GM21529 (cell line): ENCODE results near the gene PDIA2.

ENCODE experiments used
- ATAC-seq: cut with Tn5 transposase; IDR thresholded peaks from one replicate; pipeline ENCODE4 v1.9.1; 2021; ENCODE audit not compliant: unreplicated experiment

PDIA2 gene

GRCh38 chr16:279531-279930 lies 3.4 kb upstream of the PDIA2 start:
- no peak for ATAC-seq

DNA sequence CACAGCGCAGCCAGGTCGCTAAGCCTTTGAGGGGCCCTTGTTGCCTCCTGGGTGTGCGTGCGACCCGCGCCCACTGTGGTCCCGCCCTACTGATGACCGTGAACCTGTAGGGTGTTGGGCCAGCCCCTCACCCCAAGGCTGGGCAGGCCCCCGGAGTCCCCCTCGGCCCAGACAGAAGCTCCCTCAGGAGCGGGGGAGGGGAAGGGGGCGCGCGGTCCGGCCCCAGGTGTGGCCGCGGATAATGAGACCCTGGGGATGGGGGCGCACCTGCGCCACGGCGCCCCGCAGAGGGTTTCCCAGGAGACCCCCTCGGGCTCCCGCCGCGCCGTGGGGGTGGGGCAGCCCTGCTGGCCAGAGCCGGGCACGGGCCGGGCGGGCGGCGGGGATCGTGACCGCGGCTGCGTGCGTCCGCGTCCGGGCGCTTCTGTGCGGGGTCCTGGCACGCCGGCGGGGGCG lies 2.9 kb upstream of the PDIA2 start:
- no peak for ATAC-seq

DNA sequence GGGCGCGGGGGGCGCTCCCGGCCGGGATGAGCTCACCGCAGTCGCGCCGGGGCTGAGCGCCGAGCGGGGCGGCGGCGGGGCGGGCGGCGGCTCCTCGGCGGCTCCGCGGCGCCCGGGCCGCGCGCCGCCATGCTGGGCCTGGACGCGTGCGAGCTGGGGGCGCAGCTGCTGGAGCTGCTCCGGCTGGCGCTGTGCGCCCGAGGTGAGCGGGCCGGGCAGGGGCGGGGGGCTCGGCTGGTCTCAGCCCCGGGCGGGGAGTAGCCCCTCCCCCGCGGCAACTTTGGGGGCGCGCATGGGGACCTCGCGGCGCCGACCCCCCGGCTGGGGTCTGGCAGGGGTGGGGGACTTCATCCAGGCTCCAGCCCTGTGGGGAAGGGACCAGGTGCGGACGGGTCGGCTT lies 2.4 kb upstream of the PDIA2 start, which contains the start of gene ARHGDIG:
ARHGDIG (plus strand) TSS at position 40 of the 400 bp plus-strand sequence; CDS start at position 130, 90 bp downstream.
- no peak for ATAC-seq

GRCh38 chr16:280991-281659 lies 1.8 kb upstream of the PDIA2 start:
- ATAC-seq = no peak

DNA sequence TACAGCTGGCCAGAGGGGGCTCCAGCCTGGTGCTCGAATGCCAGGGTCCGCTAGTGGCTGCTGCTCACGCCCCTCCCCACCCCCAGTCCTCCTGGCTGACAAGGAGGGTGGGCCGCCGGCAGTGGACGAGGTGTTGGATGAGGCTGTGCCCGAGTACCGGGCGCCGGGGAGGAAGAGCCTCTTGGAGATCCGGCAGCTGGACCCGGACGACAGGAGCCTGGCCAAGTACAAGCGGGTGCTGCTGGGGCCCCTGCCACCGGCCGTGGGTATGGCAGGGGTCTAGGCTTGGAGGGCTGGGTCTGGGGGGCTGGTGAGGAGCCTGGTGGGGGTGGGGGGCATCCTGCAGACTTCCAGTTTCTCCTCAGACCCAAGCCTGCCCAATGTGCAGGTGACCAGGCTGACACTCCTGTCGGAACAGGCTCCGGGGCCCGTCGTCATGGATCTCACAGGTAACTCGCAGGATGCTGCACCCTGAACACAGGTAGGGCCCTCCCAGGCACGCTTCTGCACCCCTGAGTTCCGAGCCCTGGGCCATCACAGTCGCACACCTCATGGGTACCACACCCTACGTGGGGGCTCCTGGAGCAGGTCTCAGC lies 1.2 kb upstream of the PDIA2 start:
- no peak for ATAC-seq

DNA sequence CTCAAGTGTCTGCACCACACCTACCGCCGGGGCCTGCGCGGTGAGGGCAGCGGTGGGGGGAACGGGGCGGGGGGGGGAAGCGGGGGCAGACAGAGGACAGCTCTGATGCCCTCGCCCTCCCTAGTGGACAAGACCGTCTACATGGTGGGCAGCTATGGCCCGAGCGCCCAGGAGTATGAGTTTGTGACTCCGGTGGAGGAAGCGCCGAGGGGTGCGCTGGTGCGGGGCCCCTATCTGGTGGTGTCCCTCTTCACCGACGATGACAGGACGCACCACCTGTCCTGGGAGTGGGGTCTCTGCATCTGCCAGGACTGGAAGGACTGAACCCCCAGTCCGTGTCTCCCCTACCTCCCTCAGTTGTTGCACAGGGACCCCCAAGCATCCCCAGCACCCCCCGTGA lies 473 bp upstream of the PDIA2 start:
- no peak for ATAC-seq

GRCh38 chr16:284204-285120 lies 1.5 kb downstream of the PDIA2 start:
- no peak for ATAC-seq

GRCh38 chr16:285146-286055 lies 2.4 kb downstream of the PDIA2 start:
- no peak for ATAC-seq

- ATAC-seq = no peak
Observed at GRCh38 chr16:286491-287297, 3.7 kb downstream of the PDIA2 start.

DNA sequence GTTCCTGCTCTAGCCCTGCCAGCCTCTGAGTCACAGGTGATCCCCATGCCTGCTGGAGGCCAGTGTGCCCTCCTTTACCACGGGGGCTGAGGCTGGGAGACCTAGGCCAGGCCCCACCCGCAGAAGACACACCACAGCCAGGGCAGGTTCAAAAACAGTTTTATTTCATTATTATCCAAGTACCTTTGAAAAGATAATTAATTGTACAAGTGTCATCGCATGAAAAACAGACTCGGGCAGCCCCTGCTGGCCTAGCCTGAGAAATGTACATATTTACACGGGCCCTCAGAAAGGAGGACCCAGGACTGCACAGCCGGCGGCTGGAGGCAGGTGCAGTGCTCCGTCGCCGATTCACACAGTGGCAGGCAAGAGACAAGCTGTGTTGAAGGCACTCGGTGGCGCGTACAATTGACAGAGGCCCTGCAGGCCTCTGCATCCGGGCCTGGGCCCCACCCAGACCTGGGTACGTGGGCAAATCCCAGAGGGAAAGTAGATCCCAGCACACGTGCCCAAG lies 4.4 kb downstream of the PDIA2 start:
- no peak for ATAC-seq

DNA sequence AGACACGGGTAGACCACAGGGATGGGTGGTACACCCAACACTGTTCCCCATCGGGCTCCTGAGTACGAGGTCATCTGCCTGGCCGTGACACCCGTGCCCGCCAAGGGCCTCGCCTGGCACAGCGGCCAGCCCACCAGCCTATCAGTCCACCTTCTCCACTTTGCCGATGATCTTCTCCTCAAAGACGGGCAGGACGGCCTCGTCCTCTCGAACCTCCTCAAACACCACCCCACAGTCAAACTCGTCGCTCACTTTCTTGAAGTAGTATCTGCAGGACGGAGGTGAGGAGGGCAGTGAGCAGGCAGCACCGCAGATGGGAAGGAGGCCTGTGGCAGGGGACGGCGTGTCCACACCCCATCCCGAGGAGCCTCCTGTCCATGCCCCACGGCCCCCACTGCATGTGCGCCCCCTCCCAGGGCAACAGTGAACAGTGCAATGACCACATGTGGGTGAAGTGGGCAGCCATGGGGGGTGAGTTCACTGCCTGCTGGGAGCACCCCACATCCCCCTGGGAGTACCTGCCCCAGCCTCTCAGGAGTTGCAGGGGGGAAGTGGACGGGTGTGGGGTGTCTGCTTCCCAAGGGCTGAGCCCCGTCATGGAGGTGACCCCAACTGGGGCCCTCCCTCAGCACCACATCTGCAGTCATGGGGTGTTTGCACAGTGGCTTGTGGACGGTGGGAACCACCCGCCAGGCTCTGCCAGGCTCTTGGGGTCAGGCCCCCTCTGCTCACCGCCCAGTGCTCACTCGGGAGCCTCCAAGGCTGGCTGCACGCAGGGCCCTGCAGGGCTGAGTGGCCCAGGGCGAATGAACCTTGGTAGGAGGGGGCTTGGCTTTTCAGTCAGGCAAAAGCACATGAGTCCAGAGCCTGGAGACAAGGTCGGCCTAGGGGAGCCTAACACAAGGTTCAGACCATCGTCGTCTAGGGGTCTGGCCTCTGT lies 5.3 kb downstream of the PDIA2 start:
- ATAC-seq = no peak

GRCh38 chr16:289395-289997 lies 6.5 kb downstream of the PDIA2 start:
- ATAC-seq = no peak

- ATAC-seq = no peak
Observed at GRCh38 chr16:290015-290680, 7.2 kb downstream of the PDIA2 start.

GRCh38 chr16:290681-291405 lies 7.9 kb downstream of the PDIA2 start:
- no peak for ATAC-seq

DNA sequence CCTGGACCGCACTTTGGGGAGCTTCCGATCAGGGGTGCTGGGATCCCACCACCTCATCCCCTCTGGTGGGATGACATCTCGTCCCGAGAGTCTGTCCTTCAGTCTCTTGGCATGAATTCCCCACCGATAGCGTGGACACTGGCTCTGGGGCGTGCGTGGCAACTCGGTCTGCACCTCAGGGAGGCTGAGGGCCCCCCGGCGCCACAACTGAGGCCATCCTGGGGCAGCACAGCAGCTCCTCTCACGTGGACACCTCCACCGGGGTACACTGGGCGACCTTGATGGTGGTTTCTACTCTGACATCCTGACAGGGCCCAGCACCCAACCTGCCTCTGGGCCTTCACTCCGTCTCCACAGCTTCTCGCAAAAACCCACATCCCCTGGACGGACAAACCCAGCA lies 8.6 kb downstream of the PDIA2 start:
- no peak for ATAC-seq

GRCh38 chr16:293043-293775 lies 10.2 kb downstream of the PDIA2 start:
- no peak for ATAC-seq
